ENCODE data around the gene ZNF284. TPM values are rescaled to one million over a fixed set of nuclear protein-coding genes. Genes with fewer than 3 reads are reported as not detected.

Gene ZNF284
- total and polyA plus RNA-seq, 12 donors = 0.65 to 2.6 (median 1.8) TPM

DNA sequence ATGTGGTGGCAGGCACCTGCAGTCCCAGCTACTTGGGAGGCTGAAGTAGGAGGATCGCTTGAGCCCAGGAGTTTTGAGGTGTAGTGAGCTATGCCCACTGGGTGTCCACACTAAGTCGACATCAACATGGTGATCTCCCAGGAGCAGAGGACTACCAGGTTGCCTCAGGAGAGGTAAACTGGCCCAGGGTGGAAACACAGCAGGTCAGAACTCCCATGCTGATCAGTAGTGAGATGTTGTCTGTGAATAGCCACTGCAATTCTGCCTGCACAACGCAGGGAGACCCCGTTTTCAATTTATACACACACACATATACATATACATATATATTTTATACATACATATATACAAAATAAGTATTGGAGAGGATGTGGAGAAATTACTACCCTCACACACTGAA is 20.1 kb downstream of the ZNF284 start:
- intact Hi-C loops (cut with DNase I) = loop anchor here in 4 of 10 donors (2.0 to 5.0 kb wide), 3 partner anchors 19 to 90 kb away; partner anchors contain the start of genes ZNF230 (in 2 of the 4), ZNF223 (in 1 of the 4) and ZNF284 (in 1 of the 4)

DNA sequence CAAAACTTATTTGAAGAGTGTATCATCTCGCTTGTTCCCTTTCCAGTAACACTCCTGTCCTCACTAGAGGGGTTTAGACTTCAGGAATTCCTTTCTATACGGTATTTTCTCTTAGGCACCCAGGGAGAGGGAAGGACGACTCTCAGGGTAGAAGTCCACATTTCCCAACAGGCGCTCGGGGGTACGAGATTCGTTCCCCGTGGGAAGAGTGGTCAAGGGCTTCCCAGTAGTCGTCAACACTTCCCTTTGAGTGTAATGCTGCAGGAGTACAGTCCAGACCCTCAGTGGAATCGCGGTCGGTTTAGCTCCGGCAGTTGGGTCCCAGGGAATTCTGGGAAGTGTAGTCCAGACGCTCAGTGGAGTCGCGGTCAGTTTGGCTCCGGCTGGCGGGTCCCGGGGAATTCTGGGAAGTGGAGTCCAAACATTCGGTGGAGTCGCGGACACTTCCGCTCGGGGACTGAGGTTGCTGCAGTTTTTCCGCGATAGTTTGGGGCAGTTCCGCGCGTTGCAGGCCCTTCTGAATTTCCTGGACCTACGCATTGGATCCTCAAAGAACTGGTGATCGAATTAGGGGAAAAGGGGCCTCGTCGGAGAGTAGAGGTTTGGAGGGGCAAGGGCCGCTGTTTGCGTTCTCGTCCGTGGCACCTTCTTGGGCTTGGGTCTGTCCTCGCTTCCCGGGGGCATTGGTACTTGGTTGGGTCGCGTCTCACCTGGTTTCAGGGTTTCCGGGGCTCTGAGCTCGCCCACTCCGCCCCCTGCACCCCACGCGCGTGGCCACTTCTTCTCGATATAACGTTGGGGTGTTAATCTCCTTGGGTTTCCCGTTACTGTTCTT is 22.2 kb downstream of the ZNF284 start, which contains the start of gene ZNF224:
TSS of gene ZNF224 (plus strand) at position 431 of the 835 bp plus-strand sequence. CDS start 3,513 bp downstream, outside the sequence.
- H3K27ac ChIP-seq = peak within 1 kb of the TSS; percentile 38 to 91 (median 80)
- peaks cover 0 to 32% (median 28%) of the 10 kb centered on the region in 9 donors for H3K36me3 ChIP-seq
- peak within 1 kb of the TSS; percentile 74 to 94 (median 84) for H3K4me3 ChIP-seq
- intact Hi-C loops (cut with DNase I) = loop anchor here in 7 of 10 donors (1.0 to 5.0 kb wide), 5 partner anchors 19 to 92 kb away; partner anchors contain the start of genes ZNF225 (in 3 of the 7), ZNF230 (in 2 of the 7), ZNF284 (in 2 of the 7) and ZNF223 (in 1 of the 7)
- H3K27me3 ChIP-seq = no peaks in the 10 kb centered on the region
- peak; percentile 87 to 95 for DNase-seq
- peaks cover 3 to 21% (median 12%) of the 10 kb centered on the region in 9 donors for H3K4me1 ChIP-seq
- TF ChIP-seq, protein P1, sequence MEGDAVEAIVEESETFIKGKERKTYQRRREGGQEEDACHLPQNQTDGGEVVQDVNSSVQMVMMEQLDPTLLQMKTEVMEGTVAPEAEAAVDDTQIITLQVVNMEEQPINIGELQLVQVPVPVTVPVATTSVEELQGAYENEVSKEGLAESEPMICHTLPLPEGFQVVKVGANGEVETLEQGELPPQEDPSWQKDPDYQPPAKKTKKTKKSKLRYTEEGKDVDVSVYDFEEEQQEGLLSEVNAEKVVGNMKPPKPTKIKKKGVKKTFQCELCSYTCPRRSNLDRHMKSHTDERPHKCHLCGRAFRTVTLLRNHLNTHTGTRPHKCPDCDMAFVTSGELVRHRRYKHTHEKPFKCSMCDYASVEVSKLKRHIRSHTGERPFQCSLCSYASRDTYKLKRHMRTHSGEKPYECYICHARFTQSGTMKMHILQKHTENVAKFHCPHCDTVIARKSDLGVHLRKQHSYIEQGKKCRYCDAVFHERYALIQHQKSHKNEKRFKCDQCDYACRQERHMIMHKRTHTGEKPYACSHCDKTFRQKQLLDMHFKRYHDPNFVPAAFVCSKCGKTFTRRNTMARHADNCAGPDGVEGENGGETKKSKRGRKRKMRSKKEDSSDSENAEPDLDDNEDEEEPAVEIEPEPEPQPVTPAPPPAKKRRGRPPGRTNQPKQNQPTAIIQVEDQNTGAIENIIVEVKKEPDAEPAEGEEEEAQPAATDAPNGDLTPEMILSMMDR (IDR thresholded peaks at IDR 0.05) = no peak
- WGBS, 2 donors = 0% methylated on average over 50 of the region's 50 CpGs
- no peaks in the 10 kb centered on the region for H3K9me3 ChIP-seq
- ATAC-seq = peak; percentile 98 to 100 (median 99)

More for the DNA sequence above, 20.1 kb downstream of the ZNF284 start:
- TF ChIP-seq, protein P1 (IDR thresholded peaks at IDR 0.05) = no peak
- H3K36me3 ChIP-seq = peaks cover 0 to 24% (median 11%) of the 10 kb centered on the region in 9 donors
- WGBS, 2 donors = 62 to 63% methylated on average over 4 of the region's 4 CpGs
- peaks cover 3 to 21% (median 12%) of the 10 kb centered on the region in 9 donors for H3K4me1 ChIP-seq
- peaks cover 0 to 3% (median 0%) of the 10 kb centered on the region in 11 donors for H3K9me3 ChIP-seq
- no peak overlapping the region for H3K4me3 ChIP-seq
- ATAC-seq (no peak), DNase-seq (no peak)
- H3K27me3 ChIP-seq = no peaks in the 10 kb centered on the region
- no peak overlapping the region for H3K27ac ChIP-seq

GRCh38 chr19:44107751-44108150 is 35.8 kb downstream of the ZNF284 start:
- H3K36me3 ChIP-seq = peaks cover 4 to 71% (median 53%) of the 10 kb centered on the region in 9 donors
- H3K4me1 ChIP-seq = peaks cover 0 to 13% (median 9%) of the 10 kb centered on the region in 9 donors
- WGBS, 2 donors = 97 to 99% methylated on average over 3 of the region's 3 CpGs
- no peak for ATAC-seq
- no peak for DNase-seq
- H3K27me3 ChIP-seq = no peaks in the 10 kb centered on the region
- H3K9me3 ChIP-seq = peaks cover 0 to 95% (median 50%) of the 10 kb centered on the region in 11 donors
- no peak overlapping the region for H3K27ac ChIP-seq
- TF ChIP-seq, protein P1 (IDR thresholded peaks at IDR 0.05) = no peak
- intact Hi-C loops (cut with DNase I) = no loop called here
- no peak overlapping the region for H3K4me3 ChIP-seq

DNA sequence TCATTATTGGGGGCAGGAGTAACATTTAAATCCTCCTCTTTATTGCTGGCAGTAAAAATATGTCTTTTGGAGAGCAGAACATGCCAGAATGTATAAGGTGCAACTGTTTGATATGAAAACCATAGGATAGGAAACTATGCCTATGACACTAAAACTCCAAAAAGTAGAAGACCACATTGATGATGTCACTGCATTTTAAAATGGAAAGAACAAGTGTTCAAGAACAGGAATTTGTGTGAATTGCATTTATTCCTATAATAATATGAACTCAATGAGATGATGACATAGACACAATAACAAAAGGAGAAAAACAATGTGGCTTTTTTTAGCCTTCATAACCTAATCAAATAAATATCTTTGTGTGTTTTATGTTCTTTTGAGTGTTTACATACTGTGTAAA is 37.5 kb downstream of the ZNF284 start:
- peaks cover 4 to 54% (median 36%) of the 10 kb centered on the region in 9 donors for H3K36me3 ChIP-seq
- H3K27me3 ChIP-seq = no peaks in the 10 kb centered on the region
- DNase-seq (no peak), ATAC-seq (no peak)
- peaks cover 0 to 78% (median 45%) of the 10 kb centered on the region in 11 donors for H3K9me3 ChIP-seq
- H3K4me3 ChIP-seq = no peak overlapping the region
- peaks cover 0 to 21% (median 16%) of the 10 kb centered on the region in 9 donors for H3K4me1 ChIP-seq
- intact Hi-C loops (cut with DNase I) = no loop called here
- TF ChIP-seq, protein P1 (IDR thresholded peaks at IDR 0.05) = no peak
- no peak overlapping the region for H3K27ac ChIP-seq

Measured in heart right ventricle (tissue), 16 donors.